GM23338 (cell line): ENCODE measurements around the gene CCDC178.

Experiments used
- CREB1 ChIP-seq: fragments of 250-450 bp; sonication (Bioruptor Pico); IDR thresholded peaks from 2 replicates; pipeline ENCODE4 v1.5.0; 2020; ENCODE audit warnings: low read depth, mild to moderate bottlenecking, moderate library complexity
- CTCF ChIP-seq, 2 experiments: fragments of 200-600 bp in 1 of 2; sonication (generic) in 1 of 2; conservative IDR thresholded peaks; 2 replicates each; pipeline versions ENCODE4 v1.5.1 to v1.6.1; 2016 to 2017; ENCODE audit warnings: antibody characterized with exemption in 2 of 2, low read depth in 2 of 2, mild to moderate bottlenecking in 2 of 2, moderate library complexity in 1 of 2
- EZH2 ChIP-seq: fragments of 200-600 bp; sonication (generic); IDR thresholded peaks from one replicate; pipeline ENCODE4 v1.8.0; 2017; ENCODE audit warnings: antibody characterized with exemption, mild to moderate bottlenecking, low read depth; ENCODE audit not compliant: unreplicated experiment
- POLR2AphosphoS5 ChIP-seq: IDR thresholded peaks from 2 replicates; pipeline ENCODE4 v1.6.1; 2016; ENCODE audit warnings: antibody characterized with exemption, low read depth
- REST ChIP-seq: IDR thresholded peaks from one replicate; pipeline ENCODE4 v1.6.1; 2018; ENCODE audit warnings: antibody characterized with exemption; ENCODE audit not compliant: unreplicated experiment

- TF ChIP-seq CTCF (conservative IDR thresholded peaks at IDR 0.05; ENCODE audit: low read depth in 2 of 2) (no peak), POLR2AphosphoS5 (no peak), EZH2 (no peak), REST (no peak), CREB1 (CRISPR knock-in tag) (no peak)
Observed at GRCh38 chr18:32922951-32923430, 517.5 kb downstream of the CCDC178 start.
